ENCODE data around the gene SDK1.

The SDK1 gene

DNA sequence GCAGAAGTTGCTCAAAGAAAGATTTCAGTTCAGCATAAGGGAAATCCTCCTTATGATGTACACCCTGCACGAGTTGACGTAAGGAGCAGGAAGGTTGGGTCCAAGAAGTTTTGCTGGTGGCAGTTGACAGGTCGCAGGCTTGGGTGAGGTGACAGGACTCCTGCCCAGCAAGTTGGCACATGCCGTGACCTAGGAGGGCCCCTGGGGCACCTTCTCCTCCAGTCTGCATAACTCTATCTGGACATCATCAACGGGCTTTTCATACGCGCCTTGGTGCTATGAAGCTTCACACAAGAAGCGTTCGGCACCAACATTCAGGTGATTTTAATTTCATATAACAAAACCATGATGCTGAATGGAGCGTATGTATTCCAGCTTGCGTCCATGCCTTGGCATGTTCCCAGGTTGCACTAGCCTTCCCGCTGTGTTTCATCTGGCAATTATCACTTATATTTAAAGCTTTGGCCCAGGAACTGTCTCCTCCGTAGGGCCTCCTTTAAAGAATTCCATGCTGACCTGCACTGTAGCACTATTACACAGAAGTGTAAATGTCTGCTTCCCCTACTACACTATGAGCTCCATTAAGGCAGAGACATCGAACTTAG is 729.4 kb downstream of the SDK1 start:
- DNase-seq = no peak

DNA sequence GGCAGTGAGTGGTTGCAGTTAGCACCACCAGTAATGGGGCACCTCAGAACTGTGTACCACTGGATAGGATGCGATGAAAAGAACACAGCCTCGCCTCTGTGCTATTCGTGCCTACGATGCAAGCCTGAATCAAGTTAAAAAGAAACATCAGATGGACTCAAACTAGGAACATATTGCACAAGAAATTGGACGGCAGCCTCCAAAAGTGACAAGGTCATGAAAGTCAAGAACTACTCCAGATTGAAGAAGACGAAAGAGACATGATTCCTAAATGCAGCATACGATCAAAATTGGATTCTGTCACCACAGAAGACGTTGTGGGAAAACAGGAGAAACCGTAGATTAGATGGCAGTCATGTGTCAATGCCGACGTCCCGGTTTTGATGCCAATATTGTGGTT is 732.9 kb downstream of the SDK1 start:
- no peak for DNase-seq

DNA sequence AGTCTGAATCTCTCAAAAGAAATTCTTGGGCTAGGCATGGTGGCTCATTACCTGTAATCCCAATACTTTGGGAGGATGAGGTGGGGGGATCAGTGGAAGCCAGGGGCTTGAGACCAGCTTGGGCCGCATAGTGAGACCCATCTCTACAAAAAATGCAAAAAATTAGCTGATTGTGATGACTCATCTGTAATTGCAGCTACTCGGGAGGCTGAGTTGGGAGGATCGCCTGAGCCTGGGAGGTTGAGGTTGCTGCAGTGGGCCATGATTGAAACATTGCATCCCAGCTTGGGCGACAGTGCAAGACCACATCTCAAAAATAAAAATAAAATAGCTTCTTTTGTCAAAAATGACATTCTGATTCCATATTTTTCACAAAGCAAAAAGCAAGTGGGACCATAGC is 736.3 kb downstream of the SDK1 start:
- no peak for DNase-seq

DNA sequence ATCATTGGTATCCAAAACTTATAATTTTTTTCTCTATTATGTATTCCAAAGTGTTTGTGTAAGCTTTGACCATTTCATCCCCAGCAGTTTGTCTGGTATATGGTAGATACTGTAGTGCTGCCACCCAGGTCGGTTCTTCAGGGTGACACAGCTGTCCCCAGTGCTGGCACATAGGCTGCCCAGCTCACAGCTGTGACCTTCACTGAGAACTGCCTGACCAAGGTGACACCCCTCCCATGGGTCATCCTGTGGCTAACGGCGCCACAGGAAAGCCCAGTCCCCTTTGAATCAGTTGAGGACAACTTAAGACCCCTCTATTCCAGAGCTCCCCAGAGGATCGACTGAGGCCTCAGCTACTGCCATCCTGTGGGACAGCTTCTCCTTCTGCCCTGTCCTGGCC is 736.8 kb downstream of the SDK1 start:
- no peak for DNase-seq

DNA sequence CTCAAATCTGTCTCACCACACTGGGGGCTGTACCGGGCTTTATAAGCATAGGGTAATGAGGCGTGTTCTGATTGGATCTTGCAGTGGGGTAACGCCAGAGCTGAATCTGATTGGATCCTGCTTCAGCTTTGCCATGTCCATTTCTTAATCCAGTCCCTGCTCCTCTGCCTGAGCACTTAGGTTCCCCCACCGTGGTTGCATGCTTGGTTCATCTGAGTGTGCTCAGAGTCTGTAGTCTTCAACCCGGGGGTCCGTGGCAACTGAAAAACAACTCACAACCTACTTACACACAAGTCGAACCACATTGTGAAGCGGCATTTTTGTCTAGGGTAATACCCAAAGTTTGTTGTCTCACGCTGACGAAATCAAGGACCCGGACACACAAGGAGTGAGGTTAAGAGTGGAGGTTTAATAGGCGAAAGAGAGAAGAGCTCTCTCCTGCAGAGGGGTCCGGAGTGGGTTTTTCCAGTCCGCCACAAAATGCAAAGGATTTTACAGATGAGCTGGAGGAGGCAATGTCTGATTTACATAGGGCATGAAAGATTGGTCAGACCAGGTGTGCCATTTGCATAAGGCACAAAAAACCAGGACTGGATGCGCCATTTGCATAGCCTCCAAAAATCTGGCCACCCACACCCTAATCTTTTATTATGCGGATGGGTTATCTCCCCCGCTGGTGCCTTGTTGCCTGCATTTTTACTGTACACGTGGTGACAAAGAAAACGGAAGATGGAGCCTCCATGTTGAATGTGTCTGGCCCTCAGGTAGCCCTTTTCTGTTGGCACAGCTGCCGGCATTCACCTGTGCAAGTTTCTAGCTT is 739.3 kb downstream of the SDK1 start:
- no peak for DNase-seq

DNA sequence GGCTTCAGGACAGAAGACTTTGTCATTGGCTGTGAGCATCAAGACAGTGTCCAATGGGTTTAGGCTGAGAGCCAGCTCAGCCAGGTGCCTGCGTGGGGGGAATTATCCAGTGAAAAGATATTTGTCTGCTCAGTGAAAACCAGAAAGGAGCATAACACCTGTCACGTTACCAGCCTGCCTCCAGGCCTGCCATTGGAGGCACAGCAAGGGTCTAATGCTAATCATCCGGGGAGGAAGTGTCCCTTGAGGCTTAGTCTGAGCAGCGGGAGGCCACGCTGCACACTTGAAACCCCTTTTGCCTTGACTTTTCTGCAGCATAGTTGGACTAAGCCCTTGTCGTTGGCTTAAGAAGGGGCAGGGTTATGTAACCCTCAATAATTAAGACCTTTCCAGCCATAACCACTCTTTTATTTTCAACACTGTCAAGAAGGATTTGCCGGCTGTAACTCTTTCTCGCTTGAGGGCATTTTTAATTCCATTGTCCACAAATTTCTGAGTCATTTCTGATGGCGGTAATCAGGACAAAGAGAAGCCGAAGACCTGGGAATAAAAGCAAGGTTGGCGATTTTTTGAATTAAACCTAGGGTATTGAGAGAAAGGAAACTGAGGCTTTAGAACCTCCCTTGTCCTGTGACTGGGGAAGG is 741.5 kb downstream of the SDK1 start:
- no peak for DNase-seq

DNA sequence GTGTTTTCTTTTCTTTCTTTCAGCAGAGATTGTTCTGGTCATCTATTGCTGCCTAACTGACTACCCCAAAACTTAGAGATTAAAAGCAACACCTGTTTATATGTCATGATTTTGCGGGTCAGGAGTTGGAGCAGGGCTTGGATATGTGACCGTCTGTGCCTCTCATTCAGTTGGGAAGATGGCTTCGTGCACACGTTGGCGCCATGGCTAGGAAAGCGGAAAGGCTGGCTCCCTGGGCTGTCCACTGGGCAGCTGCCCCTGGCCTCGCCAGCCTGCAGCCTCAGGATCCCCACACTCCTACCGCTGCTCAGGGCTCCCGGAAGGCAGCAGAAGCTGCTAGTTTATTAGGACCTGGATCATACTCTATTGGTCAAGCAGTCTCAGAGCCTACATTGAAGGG is 742.9 kb downstream of the SDK1 start:
- no peak for DNase-seq

DNA sequence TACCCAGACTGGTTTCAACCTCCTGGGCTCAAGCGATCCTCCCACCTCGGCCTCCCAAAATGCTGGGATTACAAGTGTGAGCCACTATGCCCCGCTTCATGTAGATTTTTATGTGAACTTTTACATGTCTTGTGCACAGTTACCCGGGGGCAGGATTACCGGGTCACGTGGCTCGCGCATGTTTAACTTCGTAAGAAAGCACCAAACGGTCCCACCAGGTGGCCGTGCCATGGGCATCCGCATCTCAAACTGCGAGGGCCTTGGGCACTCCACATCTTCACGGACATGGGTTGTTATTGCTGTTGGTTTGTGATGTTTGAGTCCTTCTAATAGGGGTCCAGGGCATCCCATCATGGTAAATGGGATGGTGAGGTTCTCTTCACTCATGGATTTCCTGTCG is 744.4 kb downstream of the SDK1 start:
- no peak for DNase-seq

DNA sequence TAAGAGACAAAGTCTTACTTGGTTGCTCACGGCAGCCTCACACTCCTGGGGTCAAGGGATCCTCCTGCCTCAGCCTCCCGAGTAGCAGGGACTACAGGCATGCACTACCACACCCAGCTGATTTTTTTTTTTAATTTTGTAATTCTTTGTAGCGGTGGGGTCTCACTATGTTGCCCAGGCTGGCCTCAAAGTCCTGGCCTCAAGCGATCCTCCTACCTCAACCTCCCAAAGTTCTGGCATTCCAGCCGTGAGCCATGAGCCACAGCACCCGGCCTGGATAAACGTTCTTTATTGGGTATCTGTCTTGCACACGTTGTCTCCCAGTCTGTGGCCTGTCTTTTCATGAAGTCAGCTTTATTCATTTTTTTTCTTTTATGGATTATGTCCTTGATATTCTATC is 744.9 kb downstream of the SDK1 start:
- DNase-seq = no peak

DNA sequence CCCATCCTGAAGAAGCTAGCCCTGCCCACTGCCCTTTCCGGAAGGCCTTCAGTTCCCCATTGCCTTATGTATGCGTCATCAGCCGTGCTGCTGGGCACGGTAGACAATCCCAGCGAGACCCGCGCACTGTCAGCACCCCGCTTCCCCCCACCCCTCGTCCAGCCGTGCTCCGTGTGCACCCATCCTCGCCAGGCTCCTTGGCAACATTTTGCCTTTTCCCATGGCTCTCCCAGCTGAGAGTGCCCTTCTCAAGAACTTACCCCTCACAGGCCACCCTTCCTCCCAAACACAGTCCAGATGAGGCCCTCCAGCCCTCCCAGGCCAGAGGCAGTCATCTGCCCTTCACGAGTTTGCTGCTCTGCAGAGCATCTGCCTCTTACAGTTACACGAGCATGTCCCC is 747.3 kb downstream of the SDK1 start:
- DNase-seq = no peak

DNA sequence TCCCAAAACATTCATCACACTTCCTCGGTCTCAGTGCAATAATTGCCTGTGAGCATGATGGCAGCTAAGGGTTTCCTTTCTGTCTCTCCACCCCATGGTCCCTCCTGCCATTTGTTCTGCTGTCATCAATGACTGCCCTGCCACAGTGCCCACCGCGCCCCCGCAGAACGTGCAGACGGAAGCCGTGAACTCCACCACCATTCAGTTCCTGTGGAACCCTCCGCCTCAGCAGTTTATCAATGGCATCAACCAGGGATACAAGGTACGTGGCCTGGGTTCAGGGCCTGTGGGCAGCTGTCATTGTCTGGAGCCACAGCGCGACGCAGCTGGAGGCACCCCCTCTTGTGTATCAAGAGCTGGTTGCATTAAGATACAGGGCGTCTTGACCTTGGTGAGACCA is 748.1 kb downstream of the SDK1 start:
- DNase-seq = no peak

DNA sequence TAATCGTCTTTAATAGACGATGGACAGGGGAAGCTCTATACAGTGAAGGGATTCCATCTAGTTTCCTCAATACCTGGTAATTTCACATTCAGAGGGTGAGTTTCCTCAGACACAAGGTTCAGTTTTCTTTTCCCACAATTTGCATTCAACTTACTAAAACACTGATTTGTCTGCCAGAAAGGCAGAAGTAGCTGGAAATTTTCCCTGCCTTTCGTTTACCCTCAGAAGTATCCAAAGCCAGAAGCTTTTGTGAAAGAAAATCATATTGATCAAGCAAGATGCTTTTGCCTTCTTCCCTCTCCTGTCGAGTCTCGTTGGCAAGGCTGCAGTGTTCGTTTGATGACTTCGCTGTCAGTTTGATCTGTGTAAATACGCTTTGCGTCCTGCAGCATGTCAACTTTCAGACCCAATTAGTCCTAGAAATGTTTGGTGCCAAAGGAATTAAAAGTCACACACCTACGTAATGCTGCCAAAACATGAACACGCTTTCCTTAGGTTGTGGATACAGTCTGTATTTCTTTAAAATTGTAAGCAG is 749.1 kb downstream of the SDK1 start:
- DNase-seq = no peak

DNA sequence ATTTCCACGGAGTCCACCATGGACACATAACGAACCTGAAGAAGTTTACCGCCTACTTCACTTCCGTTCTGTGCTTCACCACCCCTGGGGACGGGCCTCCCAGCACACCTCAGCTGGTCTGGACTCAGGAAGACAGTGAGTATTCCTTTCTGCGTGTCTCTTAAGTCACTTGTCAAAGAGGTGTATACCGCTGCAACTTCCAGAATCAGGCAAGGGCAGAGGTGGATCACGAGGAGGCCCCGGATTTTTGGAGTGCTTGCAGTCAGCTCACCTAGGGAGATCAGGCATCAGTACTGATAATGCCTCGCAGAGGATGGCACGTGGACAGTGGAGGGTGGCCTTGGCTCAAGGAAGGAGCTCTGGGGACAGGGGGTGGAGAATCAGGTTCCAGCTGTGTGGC is 750.6 kb downstream of the SDK1 start:
- DNase-seq = no peak

DNA sequence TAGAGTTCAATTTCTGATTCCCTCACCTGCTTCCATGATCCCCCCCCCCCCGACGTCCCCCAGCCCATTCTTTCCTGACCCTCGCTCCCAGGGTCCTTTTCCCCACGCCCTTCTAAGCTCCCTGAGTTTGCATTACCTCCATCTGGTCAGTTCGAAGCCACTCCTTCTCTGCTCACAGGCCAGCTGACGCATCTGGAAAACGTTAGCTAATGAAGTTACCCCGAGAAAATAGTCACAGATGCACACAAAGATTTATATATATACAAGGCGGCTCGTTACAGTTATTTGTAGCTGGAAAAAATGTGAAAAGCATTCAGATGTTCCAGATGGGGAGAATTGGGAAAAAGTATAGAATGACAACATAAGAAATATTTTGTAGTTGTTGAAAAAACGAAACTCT is 751.1 kb downstream of the SDK1 start:
- DNase-seq = no peak

DNA sequence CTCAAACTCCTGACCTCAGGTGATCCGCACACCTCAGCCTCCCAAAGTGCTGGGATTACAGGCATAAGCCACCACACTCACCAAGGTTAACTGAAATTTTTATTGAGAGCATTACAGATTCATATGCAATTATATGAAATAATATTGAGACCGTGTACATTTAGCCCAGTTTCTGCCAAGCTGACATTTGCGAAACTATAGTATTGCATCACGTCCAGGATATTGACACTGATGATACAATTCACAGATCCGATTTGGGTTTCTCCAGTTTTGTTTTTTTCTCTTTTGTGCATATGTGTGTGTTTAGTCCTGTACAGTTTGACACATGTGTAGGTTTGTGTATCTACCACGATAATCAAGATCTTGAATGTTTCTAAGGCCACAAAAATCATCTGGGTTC is 753.1 kb downstream of the SDK1 start:
- no peak for DNase-seq

DNA sequence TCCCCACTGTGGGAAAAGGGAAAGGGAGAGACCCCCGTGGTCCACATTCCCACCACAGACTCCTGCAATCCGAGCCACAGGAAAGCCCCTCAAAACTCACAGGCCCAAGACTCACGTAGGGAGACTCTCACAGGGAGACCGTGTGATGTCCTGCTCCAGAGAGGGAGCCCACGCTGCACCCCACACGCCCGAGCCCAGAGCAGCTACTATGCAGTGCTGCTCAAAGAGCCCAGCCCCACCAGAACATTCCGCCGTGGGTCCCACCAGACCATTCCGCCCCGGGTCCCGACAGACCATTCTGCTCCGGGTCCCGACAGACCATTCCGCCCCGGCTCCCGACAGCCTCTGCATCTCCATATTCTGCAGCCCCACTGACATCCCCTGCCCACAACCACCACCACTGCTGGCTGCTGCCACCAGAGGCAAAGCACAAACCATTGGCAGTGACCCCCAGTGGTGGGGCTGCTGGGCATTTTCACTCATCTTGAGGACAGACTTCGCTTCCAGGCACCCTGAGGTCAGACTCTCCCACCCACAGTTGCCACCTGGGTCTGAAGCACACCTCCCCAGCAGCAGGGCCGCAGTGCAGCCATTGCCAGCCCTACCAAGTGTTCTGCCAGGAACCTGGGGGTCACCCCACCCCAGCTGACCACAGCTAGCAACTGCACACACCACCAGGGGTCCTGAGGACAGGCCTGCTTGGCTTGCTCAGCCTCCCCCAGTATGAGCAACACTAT is 755.7 kb downstream of the SDK1 start:
- no peak for DNase-seq

DNA sequence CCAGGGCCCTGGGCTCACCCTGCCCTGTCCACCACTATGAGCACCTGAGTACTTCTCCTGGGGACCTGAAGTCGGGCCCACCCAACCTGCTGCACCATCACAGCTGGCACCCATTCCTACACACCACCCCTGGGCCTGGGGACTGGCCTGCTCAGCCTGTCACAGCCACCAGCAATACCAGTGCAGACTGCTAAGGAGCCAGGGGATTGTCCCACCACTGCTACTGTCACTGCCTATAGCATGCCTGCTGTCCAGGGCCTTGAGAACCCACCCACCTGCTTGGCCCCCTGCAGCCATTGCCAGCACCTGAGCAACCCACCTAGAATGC is 756.2 kb downstream of the SDK1 start:
- DNase-seq = no peak

DNA sequence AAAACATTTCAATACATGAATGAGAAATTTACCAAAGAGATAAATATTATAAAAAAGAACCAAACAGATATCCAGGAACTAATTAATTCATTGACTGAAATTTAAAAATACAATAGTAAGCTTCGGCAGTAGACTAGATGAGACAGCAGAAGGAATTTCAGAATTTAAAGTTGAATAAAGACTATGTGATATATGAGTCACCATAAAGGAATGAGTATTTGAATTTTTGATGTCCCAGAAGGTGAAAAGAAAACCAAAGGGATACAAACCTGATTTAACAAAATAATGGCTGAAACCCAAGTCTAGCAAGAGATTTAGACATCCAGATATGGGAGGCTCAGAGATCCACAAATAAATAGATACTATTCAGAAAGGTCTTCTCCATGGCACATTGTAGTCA is 757.1 kb downstream of the SDK1 start:
- no peak for DNase-seq

DNA sequence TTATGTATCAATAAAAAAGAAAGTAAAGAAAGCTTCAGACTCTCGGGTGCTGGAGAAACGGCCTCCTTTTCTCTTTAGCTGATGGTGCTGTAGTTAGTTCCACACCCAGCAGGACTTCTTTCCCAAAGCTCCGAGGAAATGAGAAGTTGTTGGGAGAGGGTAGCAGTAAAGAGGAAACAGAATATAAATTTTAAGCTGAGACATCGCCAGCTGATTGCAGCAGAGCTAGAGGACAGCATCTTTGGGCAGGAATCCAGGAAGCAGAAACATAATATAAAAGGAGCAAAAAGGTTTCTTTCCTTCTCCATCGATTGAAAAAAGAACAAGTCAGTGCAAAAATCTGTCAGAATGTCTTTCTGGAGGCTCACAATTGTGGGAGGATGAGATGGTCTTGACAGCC is 764.1 kb downstream of the SDK1 start:
- no peak for DNase-seq

DNA sequence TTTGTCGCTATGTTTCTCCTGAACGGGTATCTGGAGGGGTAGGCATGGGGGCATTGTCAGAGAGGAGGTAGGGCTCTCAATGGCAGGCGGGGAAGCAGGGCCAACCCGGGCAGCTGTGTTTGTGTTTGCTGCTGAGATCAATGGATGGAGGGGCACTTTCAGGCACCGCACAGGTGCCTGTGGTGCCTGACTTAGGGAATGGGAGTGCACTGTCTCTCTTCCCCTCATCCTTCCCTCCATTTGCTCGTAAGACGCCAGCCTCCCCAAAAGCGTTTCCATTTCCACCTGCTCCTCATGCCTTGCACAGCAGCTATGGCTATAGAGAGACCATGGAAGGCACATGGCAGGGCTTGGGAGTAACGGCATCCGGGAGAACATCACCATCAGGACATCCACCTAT is 765.2 kb downstream of the SDK1 start:
- DNase-seq = no peak

DNA sequence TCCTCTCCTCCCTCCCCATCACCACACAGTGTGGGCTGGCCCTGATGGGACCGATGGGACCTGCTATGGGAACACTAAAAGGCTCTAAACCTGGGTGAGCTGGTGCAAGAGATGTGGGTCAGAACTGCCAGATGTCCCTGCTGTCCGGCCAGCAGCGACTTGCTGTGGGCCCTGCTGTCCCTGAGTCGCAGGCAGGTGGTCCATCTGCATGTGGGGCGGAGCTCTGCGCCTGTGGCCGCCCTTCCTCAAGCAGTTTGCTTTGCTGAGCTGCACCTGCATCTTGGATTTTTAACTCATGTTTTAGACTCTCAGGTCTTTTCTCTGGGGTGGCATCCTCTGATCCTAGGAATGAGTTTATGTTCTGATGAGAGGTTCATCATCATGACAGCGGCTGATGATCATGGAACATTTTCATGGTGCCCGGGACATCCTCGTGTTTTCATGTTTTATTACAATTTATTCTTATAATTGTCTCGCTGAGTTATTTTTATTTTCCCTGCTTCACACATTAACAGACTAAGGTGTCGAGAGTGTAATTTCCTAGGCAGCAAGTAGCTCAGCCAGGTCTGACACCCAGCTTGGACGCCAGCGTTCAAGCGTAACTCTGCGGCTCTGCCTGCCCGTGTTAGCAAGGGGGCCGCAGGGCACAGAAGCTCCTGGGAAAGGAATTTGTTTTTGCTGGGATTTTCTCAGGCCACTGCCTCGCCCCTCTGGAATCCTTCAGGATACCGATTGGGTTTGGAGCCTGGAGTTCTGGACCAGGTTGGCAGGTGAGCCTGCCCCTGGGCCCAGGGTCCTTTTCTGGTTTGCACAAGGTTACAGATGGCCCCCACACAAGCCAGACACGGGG is 765.8 kb downstream of the SDK1 start:
- DNase-seq = no peak

DNA sequence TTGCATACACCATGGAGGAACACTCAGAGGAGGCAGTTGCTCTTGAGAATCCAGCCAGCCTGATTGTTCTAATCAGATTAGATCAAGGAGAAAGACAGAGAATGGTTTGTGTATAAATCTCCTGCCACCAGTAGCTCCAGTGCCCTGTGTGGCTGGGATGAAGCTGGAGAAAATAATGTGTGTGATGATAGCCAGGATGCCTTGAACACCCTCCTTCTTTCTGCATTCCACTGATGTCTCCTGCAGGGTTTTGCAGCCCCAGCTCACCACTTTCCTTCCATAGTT is 766.4 kb downstream of the SDK1 start:
- DNase-seq = no peak

DNA sequence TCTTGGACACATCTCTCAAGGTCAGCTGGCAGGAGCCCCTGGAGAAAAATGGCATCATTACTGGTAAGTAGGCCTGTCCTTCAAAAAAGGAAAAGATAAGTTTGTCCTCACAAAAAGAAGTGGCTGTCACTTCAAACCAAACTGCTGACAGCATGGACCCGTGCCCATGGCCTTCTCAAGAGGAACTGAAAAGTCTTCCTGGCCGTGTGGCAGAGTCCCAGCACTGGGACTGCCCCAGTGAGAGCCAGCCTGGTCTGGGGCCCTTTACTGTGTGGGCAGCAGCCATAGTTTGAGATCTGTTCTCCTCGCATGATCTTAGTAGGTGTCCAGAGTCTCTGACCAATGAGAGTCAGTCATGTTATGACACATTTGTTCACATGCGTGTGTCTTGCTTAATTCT is 766.8 kb downstream of the SDK1 start:
- no peak for DNase-seq

Data from AML-193 (cell line).